Adrenal gland (tissue), 5 donors: Measurements from ENCODE around the gene PPM1L.

Experiments used
- POLR2A ChIP-seq, 2 donors: fragments of 450-650 bp; IDR thresholded peaks; one replicate each; pipeline ENCODE4 v1.6.1; 2017; ENCODE audit warnings: antibody characterized with exemption in 2 of 2, mild to moderate bottlenecking in 2 of 2, moderate library complexity in 1 of 2
- TF ChIP-seq, protein P1 (sequence below), 6 experiments: fragments of 450-650 bp in 4 of 6; fragments of 200-600 bp in 2 of 6; sonication (generic) in 1 of 6; IDR thresholded peaks; 1 replicate in 5 of 6; 2 replicates in 1 of 6; pipeline versions ENCODE4 v1.5.1 to v1.8.0; 2016 to 2021; ENCODE audit warnings: antibody characterized with exemption in 6 of 6, mild to moderate bottlenecking in 2 of 6, moderate library complexity in 1 of 6
- donor health status: DM: no; HTN: no; CAD: no.

GRCh38 chr3:161043336-161044035, 287.5 kb downstream of the PPM1L start:
- TF ChIP-seq, protein P1, sequence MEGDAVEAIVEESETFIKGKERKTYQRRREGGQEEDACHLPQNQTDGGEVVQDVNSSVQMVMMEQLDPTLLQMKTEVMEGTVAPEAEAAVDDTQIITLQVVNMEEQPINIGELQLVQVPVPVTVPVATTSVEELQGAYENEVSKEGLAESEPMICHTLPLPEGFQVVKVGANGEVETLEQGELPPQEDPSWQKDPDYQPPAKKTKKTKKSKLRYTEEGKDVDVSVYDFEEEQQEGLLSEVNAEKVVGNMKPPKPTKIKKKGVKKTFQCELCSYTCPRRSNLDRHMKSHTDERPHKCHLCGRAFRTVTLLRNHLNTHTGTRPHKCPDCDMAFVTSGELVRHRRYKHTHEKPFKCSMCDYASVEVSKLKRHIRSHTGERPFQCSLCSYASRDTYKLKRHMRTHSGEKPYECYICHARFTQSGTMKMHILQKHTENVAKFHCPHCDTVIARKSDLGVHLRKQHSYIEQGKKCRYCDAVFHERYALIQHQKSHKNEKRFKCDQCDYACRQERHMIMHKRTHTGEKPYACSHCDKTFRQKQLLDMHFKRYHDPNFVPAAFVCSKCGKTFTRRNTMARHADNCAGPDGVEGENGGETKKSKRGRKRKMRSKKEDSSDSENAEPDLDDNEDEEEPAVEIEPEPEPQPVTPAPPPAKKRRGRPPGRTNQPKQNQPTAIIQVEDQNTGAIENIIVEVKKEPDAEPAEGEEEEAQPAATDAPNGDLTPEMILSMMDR (IDR thresholded peaks at IDR 0.05) = no peak
- TF ChIP-seq POLR2A (IDR thresholded peaks at IDR 0.05) = no peak
